GM21825 (cell line): Measurements from ENCODE around the gene SLC16A7.

Source experiments
- ATAC-seq: cut with Tn5 transposase; IDR thresholded peaks from one replicate; pipeline ENCODE4 v1.9.1; 2021; ENCODE audit warnings: mild to moderate bottlenecking, moderate library complexity; ENCODE audit not compliant: unreplicated experiment

SLC16A7 gene

GRCh38 chr12:59665701-59666100 lies 69.9 kb downstream of the SLC16A7 start:
- no peak for ATAC-seq

DNA sequence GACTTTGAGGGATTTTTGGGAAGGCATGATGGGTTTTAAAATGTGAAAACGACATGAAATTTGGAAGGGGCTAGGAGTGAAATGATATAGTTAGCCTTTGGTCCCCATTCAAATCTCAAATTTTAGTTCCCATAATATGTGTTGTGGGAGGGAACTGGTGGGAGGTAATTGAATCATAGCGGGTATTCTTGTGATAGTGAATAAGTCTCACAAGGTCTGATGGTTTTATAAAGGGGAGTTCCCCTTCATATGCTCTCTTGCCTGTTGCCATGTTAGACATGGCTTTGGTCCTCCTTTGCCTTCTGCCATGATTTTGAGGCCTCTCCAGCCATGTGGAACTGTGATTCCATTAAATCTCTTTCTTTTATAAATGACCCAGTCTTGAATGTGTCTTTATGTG lies 72.8 kb downstream of the SLC16A7 start:
- ATAC-seq = no peak

DNA sequence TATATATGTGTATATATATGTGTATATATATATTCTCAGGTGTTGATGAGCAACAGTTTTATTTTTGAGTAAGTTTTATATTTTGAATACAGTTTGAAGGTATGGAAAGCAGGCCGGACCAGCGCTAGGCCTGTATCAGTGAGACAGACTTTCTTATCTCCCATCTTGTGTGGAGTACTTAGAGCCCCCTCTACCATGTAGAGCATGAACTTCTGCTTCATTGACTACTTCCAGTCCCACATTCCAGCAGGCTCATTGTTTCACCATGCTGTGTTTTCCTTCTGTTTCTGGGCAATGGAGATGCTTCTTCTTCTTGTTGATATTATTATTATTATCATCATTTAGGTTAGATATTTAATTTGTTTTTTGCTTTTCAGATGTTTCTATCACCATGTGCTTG lies 76.4 kb downstream of the SLC16A7 start:
- ATAC-seq = no peak

GRCh38 chr12:59675461-59675860 lies 79.6 kb downstream of the SLC16A7 start:
- ATAC-seq = no peak

DNA sequence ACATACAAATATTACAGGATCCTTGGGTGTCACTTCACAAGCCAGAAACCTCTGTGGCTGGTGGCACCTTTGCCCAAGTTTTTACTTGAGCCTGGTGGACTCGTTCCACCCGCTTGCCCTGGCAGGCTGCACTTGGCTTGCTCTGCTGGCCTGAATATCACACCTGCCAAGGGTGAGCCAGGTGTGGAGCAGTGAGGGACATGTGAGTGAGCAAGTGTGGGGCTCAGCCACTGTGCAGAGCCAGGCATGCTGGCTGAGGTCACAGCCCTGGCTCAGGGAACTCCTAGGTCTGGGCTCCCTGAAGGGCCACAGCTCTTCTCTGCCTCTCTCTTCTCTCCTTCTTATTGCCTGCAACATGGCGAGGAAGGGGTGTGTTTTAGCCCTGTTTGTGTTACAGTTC lies 82.0 kb downstream of the SLC16A7 start:
- no peak for ATAC-seq

DNA sequence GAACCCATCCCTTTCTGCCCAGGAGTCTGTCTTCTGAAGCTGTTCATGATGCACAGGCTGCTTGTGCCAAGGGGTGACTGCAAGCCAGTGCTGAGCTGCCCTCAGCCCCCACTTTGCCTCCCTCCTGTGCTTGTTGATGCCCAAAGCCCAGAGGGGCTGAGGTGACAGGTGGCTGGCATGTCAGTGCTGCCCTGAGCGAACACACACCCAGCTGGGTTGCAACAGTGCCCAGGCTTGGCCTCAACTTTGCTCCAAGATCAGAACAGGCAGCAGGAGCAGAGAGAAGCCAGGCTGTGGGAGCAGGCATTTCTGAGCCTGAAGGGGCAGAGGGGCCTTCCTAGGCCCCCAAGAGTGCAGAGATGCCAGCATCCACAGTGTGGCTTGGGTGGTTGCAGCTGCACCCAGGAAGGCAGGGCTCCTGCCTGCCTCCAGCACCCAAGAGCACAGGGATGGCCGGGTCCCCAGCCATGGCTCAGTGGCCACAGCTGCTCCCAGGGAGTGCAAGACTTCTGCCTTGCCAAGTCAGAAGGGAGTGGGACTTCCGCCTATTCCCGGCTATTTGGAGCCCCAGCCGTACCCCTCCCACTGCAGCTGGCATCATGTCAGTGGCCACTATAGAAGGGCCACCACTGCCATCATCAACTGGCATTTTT lies 83.1 kb downstream of the SLC16A7 start:
- no peak for ATAC-seq

DNA sequence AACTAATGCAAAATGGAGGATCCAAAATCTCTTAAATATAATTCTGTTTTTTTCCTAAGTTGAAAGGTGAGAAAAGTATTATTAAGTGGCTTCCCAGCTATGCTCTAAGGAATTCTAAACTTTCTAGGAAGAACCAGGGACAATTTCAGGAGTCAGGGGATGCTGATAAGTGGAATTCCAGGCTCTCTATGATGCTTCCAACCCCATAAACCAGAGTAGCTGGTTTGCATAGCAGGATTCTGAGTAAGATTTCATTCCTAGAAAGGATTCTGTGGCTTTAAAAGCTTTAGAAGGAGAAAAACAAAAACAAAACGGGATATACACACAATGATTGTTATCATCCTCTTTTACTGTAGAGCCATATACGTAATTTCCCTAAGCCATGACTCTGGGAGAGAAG lies 93.9 kb downstream of the SLC16A7 start:
- no peak for ATAC-seq

- no peak for ATAC-seq
These were observed 99.5 kb downstream of the SLC16A7 start for GRCh38 chr12:59695379-59695778.

GRCh38 chr12:59698600-59698999 lies 102.8 kb downstream of the SLC16A7 start:
- no peak for ATAC-seq

DNA sequence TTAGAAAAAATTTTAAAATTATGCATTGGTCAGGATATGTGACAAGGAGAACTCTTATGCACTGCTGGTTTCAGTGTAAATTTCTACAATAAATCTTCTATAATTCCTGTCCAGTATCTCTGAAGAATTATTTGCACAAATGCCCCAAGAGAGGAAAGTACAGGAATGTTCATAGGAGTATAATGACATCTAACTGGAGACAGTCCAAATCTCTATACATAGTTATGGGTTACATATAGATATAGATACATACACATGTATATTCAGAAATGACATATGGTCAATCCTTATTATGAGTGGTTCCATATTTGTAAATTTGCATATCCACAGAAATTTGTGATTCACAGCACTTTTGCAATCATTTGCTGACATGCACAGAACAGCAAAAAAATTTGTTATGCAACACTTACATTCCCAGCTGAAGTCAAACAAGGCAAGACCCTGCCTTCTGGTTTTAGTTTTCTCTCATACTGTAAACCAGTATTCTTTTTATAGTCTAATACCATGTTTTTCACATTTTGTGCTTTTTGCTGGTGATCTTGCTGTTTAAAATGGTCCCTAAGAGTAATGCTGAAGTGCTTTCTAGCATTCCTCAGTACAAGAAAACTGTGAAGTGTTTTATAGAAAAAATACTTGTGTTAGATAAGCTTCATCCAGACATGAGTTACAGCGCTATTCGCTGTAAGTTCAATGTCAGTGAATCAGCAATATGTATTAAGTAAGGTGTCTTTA lies 103.8 kb downstream of the SLC16A7 start:
- ATAC-seq = no peak

GRCh38 chr12:59700153-59700450 lies 104.3 kb downstream of the SLC16A7 start:
- ATAC-seq = no peak

DNA sequence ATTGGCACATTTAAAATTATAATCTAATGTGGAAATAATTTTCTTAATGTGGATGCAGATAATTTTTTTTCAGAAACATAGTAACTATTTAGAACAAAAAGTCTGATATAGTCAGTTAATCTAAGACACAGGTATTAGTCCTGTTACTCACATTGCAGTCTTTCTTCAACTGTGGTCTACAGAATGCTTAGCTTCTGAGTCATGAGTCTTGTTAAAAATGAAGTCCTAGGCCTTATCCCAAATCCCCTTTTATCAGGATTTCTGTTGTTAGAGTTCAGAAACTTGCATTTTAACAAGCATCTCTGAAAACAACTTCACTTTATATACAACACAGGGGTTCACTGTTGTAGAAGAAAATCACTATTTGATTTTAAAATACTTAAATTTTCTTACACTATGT lies 112.2 kb downstream of the SLC16A7 start:
- ATAC-seq = no peak

GRCh38 chr12:59708484-59708883 lies 112.7 kb downstream of the SLC16A7 start:
- no peak for ATAC-seq

- no peak for ATAC-seq
These were observed 114.3 kb downstream of the SLC16A7 start for GRCh38 chr12:59710004-59710628.

DNA sequence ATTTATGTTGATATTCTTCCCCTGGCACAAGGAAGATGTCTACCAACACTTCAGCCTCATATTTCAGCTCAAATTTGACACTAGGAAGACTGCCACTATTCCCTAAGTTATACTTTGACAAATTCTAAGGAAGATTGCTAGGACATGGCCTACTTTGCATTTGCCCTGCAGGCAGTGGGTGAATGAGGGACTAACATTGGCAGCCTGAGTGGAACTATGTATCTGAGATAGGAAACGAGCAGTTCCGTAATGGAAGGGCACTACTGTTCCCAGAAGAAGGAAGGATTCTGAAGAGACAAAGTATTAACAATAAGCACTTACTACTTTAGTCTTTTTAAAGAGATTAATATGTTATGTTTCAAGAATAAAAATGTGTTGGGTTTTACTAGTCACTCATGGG lies 115.1 kb downstream of the SLC16A7 start:
- no peak for ATAC-seq

GRCh38 chr12:59715434-59715833 lies 119.6 kb downstream of the SLC16A7 start:
- ATAC-seq = no peak

DNA sequence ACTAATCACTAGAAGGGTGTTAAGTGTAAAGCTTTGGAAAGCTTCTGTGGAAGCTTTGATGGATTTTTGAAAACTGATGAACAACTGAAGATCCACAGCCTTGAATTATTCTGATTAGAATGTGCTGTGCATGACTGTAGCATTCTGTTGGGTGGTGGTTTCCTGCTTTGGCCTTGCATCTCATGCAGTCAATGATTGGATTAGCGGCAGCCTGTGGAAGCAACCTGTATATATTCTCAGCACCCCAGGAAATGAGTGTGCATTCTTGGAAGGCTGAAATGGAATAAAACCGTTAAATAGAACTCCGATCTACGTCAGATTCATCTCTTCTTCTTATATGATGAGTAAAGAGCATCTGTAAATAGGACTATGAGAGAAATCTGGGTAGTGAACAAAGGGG lies 120.2 kb downstream of the SLC16A7 start:
- no peak for ATAC-seq

DNA sequence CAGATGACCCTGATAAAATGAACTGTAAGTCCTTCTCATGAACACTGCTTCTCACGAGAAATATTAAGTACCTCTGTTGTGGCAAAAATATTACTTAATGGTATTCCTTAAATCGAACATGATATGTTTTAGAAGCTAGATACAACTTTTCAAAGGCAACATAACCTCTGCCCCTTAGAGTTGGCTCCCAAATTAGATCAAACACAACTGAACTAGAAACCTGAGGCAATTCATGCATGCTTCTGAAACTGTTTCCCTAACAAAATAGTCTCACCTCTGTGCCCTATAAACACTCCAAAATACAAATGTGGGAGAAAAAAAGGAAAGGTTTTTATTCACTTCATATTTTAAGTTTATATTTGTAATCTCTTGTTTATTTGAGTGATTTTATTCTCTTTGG lies 121.6 kb downstream of the SLC16A7 start:
- ATAC-seq = no peak

- no peak for ATAC-seq
These were observed 123.9 kb downstream of the SLC16A7 start for GRCh38 chr12:59719701-59720100.

- no peak for ATAC-seq
These were observed 127.7 kb downstream of the SLC16A7 start for GRCh38 chr12:59723520-59723919.

- ATAC-seq = no peak
These were observed 128.3 kb downstream of the SLC16A7 start for GRCh38 chr12:59724011-59724695.

DNA sequence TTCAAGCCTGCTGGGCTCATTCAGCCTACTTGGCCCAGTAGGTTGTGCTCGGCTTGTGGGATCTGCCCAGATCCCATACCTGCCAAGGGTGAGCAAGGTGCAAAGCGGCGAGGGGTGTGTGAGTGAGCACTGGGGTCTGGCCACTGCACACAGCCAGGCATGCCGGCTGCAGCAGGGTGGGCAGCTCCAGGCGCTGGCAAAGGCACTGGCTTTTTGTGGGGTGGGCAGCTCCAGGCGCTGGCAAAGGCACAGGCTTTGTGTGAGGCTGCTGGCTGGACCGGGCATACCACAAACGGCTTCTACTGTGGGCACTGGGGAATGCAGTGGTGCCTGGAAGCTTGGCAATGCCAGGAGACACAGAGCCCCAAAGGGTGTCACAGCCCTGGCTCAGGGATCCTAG lies 137.4 kb downstream of the SLC16A7 start:
- no peak for ATAC-seq
